Measurements from ENCODE around the gene PRKD1.

PRKD1 gene

DNA sequence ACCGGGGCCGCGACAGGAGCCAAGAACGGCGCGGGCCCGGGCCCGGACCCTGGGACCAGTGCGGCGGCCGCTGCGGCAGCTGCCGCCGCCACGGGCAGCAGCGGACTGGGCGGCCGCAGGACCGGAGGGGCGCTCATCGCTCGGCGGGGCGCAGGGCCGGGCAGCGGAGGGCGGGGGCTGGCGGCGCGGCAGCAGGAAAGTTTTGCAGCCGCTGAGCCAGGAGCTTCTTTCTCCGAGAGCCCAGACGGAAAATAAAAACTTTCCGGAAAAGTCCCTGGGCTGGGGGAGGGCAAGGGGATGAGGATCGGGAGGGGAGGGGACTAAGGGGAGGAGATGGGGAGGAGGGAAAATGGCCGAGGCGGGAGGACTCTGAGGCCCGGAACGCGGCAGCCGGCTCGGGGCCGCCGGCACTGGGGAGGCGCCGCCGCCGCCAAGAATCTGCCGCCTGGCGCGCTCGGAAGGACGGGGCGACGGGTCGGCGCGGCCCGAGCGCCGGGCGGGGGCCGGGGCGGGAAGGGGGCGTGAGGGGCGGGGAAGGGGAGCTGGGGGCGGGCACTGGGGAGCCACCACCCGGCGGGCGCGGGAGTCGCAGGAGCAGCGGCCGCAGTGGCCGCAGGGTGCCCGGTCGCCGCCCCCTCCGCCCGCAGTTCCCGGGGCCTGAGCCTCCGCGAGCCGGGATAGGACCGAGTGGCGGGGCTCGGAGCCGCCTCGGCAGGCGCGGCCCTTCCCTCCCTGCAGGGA is at the start of gene PRKD1:
PRKD1 (minus strand) TSS at position 472 of the 741 bp plus-strand sequence.
- DNase-seq (ENCODE audit: low read depth, low spot score) = no peak

DNA sequence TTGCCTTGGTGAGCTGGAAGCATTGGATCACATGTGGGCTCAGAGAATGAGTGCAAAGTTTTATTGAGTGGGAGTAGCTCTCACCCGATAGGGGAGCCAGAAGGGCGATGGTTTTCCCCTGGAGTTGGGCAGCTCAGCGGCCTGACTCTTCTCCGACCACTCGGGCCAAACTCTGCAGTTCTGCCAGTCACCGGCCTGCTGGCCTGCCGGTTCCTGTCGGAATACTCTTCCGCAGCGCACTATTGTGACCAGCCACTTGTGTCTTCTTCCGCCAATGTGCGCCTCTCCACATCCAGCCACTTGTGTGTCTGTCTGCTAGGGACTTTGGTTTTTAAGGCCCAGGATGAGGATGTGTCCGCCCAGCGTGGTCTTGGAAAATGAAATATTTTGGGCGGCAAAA is 43.5 kb upstream of the PRKD1 start:
- DNase-seq (ENCODE audit: low read depth, low spot score) = no peak

DNA sequence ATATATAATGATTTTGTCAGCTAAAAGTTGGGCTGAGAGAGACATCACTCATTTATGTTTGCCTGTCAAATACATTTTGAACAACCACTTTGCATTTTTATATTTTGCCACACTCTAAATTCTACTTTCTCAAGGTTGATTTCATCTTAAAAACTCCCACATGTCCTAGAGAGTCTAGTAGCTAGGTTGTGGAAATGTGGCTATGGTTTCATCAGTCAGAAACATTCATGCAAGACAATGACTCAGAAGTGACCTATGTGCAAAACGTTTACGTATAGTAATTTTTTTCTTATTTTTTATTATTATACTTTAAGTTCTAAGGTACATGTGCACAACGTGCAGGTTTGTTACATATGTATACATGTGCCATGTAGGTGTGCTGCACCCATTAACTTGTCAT is 27.4 kb upstream of the PRKD1 start:
- no peak for DNase-seq (ENCODE audit: low read depth, low spot score)

DNA sequence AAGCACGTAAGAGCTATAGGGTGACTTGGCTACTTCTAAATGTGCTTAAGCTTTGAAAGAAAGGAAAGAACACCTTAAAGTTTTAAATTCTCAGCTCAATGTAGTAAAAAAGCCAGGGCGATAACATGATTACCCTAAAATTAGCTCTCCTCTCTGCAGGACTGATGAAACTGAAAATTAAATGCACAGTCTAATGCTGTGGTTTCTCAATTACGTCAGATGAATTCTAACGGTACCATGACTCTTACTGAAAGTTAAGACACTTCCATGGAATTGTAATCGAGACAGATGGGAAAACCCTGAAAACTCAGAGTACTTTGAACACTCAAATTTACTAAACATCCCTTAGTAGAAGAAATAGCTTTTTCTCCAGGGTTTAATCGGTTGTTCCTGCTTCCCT is 25.9 kb upstream of the PRKD1 start:
- no peak for DNase-seq (ENCODE audit: low read depth, low spot score)

DNA sequence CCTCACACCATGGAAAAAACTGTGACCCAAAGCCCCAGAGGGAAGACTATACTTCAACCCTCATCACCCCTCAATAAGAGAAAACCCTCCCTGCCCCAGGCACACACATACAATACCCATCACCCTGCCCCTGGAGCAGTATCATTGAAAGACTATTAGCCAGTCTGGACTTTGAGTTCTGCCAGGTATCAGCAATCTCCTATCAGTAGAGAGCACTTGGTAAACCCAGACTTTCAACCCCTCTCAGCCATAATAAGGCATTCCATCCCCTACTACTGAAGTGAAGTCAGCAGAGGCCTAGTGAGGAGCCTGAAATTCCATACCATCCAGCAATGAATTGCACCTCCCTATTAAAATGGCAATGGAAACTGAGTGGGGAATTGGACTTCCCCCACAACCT is 16.4 kb upstream of the PRKD1 start:
- DNase-seq (ENCODE audit: low read depth, low spot score) = no peak

DNA sequence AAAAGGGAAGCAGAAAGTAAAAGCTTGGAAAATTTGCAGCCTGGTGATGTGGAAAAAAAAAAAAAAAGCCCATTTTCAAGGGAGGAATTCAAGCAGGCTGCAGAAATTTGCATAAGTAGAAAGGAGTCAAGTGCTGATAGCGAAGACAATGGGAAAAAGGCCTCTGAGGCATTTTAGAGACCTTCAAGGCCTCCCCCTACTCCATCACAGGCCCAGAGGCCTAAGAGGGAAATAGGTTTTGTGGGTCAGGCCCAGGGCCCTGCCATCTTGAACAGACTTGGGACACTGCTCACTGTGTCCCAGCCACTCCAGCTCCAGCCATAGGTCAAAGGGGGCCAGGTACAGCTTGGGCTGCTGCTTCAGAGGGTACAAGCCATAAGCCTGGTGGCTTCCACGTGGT is 13.8 kb upstream of the PRKD1 start:
- no peak for DNase-seq (ENCODE audit: low read depth, low spot score)

DNA sequence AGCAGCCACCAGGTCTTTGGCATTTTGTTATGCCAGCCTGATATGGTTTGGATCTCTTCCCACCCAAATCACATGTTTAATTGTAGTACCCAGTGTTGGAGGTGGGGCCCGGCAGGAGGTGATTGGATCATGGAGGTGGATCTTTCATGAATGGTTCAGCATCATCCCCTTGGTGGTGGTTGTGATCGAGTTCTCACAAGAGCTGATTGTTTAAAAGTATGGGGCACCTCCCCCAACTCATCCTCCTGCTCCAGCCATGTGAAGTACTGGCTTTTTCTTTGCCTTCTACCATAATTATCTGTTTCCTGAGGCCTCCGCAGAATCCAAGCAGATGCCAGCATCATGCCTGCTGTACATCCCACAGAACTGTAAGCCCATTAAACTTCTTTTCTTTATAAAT is 12.8 kb upstream of the PRKD1 start:
- DNase-seq (ENCODE audit: low read depth, low spot score) = no peak

DNA sequence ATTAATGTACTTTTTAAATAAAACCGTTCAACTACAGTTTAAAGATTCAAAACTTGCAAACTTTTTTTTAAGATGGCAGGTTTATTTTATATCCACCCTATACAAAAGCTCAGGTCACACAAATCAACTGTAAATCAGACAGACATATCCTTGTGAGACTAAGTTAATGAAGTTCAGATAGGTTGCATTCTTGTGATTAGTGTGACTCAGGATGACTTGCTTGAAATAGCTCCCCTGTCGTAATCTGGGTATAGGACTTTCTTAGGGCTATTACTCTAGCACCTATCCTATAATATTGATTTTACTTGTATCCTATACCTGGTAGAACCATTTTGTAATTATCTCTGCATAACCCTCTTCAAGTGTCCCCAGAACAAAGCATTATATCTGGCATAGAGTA is 9.5 kb upstream of the PRKD1 start:
- DNase-seq (ENCODE audit: low read depth, low spot score) = no peak

DNA sequence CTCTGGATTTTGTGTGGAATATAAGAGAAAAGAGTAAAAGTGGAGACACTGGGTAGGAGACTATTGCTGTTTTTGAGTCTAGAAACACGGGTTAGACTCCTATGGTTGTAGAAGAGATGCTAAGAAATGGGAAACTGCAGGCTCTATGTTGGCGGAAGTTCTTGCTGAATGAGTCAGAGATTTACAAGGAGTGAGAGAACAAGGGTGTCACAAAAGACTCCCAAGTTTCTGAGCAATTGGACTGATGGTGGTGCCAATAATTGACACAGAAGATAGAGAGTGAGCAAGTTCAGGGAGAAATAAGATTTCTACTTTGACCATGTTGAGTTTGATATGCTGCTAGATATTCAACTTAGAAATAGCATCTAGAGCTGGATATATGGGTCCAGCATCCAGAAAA is 2.6 kb upstream of the PRKD1 start:
- no peak for DNase-seq (ENCODE audit: low read depth, low spot score)

DNA sequence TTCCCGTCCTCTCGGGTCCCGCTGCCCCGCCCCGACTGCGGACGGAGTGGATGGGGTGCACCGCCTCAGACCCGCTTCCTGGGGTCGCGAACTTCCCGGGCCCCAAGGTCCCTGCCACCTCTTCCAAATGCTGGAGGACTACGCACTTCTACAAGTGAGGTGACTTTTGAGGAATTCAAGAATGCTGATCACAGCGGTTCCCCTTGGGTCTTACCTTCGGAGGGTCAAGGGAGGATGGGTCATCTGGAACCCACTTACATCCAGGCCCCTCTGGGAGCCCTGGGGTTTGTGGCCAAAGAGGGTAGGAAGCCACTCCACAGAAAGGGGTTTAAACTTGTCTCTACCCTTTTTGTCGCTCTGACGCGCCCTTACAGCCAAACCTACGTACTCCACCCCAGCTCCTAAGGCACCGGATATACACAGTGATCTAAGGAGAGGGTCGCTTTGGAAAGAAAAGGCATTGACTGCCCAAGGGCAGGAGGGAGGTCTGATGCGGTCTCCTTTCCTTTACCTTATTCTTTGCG is 532 bp upstream of the PRKD1 start:
- DNase-seq (ENCODE audit: low read depth, low spot score) = no peak

DNA sequence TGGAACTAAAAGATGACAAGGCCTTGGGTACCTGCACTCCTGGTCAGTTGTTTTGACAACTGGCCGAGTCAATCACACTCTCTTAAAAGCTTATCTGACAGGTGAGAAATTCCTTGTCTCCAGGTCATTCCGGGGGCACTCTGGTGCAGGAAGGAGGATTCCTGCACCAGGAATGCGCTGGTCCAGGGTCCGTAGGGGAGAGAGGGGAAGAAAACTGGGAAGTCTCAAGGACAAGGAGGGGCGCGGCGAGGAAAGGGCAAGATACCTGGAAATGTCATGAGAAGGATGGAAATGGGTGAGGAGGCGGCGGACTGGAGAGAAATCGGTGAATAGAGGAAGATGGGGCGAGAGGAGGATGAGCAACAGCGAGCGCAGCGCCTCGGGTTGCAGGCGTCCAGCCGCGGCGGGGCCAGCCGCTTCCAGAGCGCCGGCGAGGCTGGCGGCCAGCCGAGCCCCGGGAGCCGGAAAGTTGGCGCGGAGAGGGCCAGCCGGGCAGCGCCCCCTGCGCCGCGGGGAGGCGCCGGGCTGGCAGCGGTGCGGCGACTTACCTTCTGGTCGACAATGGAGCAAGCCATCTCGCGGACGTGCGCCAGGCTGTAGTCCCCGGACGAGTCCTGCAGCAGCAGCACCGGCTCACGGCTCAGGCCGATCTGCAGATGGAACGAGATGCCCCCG is 809 bp downstream of the PRKD1 start:
- no peak for DNase-seq (ENCODE audit: low read depth, low spot score)

DNA sequence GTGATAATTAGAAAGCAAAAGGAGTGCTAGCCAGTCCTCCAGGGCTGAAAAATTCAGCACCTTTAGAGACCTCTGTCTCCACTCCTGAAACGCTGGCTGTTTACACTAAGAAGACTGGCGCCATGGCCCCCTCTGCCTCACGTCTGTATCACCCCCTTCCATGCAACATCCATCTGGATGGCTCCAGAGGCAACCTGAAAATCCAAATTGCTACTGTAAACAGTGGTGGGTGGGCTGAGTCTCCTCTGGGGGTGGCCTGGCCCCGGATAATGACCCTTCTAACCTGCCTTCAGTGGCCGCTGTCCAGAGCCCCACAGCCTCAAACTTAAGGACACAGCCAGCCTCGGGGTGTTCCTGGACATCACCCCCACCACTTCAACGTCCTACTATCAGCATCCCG is 1.4 kb downstream of the PRKD1 start:
- no peak for DNase-seq (ENCODE audit: low read depth, low spot score)

DNA sequence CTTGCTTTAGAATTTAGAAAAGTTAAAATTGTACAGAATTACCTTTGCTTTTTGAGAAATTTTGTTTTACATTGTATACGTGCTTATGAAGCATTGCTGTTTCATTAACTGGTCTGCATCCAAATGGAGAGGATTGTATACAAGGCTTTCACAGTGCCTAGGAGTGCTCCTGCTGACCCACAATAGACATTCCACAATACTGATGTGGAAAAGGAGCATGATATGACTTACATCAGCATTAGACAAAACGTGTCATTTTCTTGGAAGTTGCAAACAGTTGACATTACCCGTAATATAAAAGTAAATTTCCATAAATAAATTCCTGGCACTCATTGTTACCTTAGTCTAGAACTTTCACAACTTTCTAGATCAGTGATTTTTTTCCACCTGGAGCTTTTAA is 1.9 kb downstream of the PRKD1 start:
- DNase-seq (ENCODE audit: low read depth, low spot score) = no peak

DNA sequence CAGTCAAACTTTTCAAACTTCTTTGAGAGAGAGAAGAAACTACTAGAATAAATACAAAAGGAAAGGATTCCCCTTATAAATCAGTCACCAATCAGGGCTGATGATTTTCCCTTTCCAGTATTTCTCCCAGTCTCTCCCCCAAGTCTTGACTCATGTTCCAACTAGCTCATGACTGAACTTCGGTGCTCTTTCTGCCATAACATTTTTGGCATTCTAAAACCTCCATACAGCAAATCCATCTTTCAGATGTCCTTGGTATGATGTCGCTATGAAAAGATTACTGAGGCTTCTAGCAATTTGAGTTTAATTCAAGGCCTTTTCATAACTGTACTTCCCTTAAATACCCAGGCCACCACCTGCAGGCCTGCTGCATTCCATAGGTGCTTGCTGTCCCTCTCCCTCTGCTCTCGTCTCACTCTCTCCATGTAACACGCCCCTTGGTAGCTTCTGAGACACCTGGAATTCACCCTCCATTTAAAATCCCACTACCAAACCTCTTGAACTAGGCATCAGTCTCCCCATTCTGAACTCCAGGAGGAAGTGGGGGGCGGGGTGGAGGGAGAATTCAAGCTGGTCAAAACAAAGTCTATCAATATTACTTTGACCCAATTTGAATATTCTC is 2.4 kb downstream of the PRKD1 start:
- DNase-seq (ENCODE audit: low read depth, low spot score) = no peak

DNA sequence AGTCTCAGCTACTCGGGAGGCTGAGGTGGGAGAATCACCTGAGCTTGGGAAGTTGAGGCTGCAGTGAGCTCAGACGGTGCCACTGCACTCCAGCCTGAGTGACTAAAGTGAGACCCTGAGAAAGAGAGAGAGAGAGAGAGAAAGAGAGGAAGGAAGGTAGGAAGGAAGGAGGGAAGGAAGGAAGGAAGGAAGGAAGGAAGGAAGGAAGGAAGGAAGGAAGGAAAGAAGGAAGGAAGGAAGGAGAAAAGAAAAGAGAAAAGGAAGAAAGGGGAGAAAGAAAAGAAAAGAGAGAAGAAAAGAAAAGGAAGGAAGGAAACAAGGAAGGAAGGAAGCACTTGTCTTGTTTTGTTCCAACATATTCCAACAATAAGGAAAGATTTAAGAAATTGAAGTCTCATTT is 7.8 kb downstream of the PRKD1 start:
- no peak for DNase-seq (ENCODE audit: low read depth, low spot score)

DNA sequence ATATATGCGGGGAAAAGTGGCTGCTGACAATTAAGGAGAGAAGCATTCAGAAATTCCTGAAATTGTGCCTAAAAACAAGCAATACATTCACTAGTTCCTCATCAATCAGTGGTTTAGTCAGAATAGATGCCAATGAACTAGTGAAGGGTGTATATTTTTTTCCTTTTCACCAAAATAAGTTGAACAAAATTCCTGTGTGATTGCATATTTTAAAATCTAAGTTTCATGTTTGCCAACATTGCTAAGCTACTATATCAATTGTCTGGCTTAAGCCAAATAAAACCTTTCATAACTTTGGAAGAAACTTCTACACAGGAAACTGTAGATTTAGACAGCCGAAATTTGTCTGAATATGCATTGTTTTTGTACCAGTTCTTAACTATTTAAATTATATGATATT is 8.7 kb downstream of the PRKD1 start:
- DNase-seq (ENCODE audit: low read depth, low spot score) = no peak

DNA sequence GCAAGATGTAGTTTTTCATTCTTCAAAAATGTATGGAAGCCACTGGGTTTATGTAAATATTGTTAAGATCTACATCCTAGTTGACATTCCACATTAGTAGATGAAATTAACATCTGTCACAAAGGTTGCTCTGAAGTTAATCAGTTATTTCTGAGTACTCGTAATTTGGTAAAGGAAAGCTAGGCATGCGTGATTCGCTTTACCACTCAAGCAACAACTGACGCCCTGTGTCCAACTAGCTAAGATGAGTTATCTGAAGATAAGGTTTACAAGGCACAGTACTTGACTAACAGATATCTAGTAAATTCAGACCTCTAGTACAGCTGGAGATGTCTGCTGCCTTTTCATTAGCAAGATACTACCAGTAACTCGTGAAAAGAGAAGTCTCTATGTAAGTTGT is 14.1 kb downstream of the PRKD1 start:
- no peak for DNase-seq (ENCODE audit: low read depth, low spot score)

DNA sequence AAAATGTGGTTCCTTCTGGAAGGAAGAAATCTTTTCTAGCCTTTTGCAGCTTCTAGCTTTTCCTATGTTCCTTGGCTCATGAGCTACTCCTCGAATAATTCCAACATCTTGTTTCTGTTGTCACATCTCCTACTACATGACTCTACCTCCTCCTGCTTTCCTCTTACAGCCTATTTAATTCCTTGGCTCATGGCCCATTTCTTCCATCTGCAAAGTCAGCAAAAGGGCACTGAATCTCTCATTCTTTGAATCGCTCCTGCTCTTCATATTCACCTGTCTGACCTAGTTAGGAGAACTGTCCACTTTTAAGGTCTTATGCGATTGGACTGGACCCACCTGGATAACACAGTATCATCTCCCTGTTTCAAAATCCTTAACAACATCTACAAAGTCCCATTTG is 15.8 kb downstream of the PRKD1 start:
- DNase-seq (ENCODE audit: low read depth, low spot score) = no peak

DNA sequence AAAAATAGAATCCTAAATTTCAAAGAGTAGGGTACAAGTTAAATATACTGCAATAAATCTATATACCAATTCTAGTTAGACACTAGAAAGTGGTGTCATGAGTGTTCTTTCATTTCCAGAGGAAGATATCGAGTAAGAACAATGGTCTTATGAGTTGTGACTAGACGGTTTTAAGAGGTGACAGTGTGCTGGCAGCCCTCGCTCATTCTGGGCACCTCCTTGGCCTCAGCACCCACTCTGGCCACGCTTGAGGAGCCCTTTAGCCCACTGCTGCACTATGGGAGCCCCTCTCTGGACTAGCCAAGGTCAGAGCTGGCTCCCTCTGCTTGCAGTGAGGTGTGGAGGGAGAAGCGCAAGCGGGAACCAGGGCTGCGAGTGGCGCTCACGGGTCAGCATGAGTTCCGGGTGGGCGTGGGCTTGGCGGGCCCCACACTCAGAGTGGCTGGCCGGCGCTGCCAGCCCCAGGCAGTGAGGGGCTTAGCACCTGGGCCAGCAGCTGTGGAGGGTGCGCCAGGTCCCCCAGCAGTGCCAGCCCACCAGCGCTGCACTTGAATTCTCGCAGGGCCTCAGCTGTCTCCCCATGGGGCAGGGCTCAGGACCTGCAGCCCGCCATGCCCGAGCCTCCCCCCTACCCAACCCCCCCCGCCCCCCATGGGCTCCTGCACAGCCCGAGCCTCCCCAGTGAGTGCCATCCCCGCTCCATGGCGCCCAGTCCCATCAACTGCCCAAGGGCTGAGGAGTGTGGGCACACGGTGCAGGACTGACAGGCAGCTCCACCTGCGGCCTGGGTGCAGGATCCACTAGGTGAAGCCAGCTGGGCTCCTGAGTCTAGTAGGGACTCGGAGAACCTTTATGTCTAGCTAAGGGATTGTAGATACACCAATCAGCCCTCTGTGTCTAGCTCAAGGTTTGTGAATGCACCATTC is 18.7 kb downstream of the PRKD1 start:
- DNase-seq (ENCODE audit: low read depth, low spot score) = no peak

DNA sequence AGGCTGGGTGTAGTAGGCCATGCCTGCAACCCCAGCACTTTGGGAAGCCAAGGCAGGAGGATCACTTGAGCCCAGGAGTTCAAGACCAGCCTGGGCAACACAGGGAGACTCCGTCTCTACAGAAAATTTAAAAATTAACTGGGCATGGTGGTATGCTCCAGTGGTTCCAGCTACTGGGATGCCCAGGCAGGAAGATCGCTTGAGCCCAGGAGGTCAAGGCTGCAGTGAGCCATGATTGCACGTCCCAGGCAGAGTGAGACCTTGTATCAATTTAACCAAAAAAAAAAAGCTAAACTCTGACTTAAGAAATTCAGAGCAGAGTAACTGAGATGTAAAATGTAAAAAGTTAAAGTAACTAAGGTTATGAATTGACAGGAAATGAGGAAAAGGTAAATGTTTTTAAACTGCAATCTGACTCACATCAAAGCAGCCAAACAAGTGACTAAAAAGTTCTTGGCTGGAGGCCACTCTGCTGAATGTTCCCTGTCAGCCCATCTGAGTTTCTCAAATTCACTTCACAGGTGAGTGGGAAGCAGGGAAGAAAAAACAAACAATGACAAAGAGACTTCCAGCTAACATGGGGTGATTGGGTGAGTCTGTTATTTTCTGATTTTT is 21.3 kb downstream of the PRKD1 start:
- no peak for DNase-seq (ENCODE audit: low read depth, low spot score)

DNA sequence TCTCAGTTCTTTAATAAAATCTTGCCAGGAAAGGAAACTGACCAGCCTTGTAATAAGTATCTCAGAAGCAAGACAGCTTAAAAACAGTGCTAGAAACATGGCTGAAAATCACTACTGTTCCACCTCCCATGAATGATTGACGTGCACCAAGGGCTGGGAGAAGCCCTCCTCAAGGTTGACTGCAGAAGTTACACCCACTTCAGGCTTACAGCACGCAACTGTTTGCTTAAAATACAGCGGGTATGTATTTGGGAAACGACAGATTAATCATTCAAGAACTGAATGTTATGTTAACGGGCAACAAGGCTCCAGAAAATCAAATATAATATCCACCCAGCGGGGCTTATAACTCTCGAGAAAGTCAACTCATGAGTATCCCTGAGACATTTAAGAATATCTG is 22.1 kb downstream of the PRKD1 start:
- DNase-seq (ENCODE audit: low read depth, low spot score) = no peak
